NCI-H128 (cell line): ENCODE results near the gene TYROBP.
"Not testable (repeated sequence)": the region's sequence is repeated elsewhere in the genome, so short reads cannot be mapped to it uniquely, and the experiment has no call there.

Experiments used
- DNase-seq: peaks from one replicate; lab custom pipeline; 2025; ENCODE audit not compliant: unreplicated experiment; lab: John Stamatoyannopoulos, UW

TYROBP gene

GRCh38 chr19:35901854-35902661, 6.0 kb downstream of the TYROBP start, which contains the start of gene HCST:
Gene HCST (plus strand): TSS chr19:35902529. CDS start chr19:35902594, 65 bp downstream.
- DNase-seq: no peak

GRCh38 chr19:35901055-35901644, 6.9 kb downstream of the TYROBP start:
- DNase-seq: no peak

GRCh38 chr19:35899547-35900214, 8.4 kb downstream of the TYROBP start:
- DNase-seq: peak; percentile 27

GRCh38 chr19:35898499-35898809, 9.6 kb downstream of the TYROBP start:
- no peak for DNase-seq

- DNase-seq: no peak
These were observed 10.2 kb downstream of the TYROBP start for GRCh38 chr19:35897706-35898451.

GRCh38 chr19:35896643-35897040, 11.5 kb downstream of the TYROBP start:
- DNase-seq: no peak

GRCh38 chr19:35895911-35896642, 12.0 kb downstream of the TYROBP start:
- no peak for DNase-seq

GRCh38 chr19:35894342-35894741, 13.8 kb downstream of the TYROBP start:
- DNase-seq: no peak

- not testable (repeated sequence) for DNase-seq
These were observed 16.3 kb downstream of the TYROBP start for GRCh38 chr19:35891819-35892218.

- no peak for DNase-seq
These were observed 17.9 kb downstream of the TYROBP start for GRCh38 chr19:35890113-35890650.

GRCh38 chr19:35889370-35890112, 18.6 kb downstream of the TYROBP start:
- no peak for DNase-seq

- DNase-seq: no peak
These were observed 19.7 kb downstream of the TYROBP start for GRCh38 chr19:35888398-35888797.

- DNase-seq: no peak
These were observed 20.9 kb downstream of the TYROBP start for GRCh38 chr19:35887197-35887596.

- DNase-seq: no peak
These were observed 22.2 kb downstream of the TYROBP start for GRCh38 chr19:35885904-35886303.

- no peak for DNase-seq
These were observed 22.8 kb downstream of the TYROBP start for GRCh38 chr19:35885225-35885738.

GRCh38 chr19:35883882-35884281, 24.2 kb downstream of the TYROBP start:
- DNase-seq: no peak

- peak; percentile 52 for DNase-seq
These were observed 25.8 kb downstream of the TYROBP start for GRCh38 chr19:35882114-35882832.

- no peak for DNase-seq
These were observed 28.3 kb downstream of the TYROBP start for GRCh38 chr19:35879770-35880317.

- no peak for DNase-seq
These were observed 29.0 kb downstream of the TYROBP start for GRCh38 chr19:35879068-35879467.
